Neural cell (in vitro differentiated cells): ENCODE results near the gene TPM2. TPM values are rescaled to one million over a fixed set of nuclear protein-coding genes. Genes with fewer than 3 reads are reported as not detected.

Experiments
- H2AFZ ChIP-seq: fragments of 200-600, 300-800 bp; sonication (generic), shearing (Covaris generic); 2 replicates; pipeline ENCODE4 v1.6.0; 2014; ENCODE audit warnings: low read depth, mild to moderate bottlenecking, antibody characterized with exemption, low read length, moderate library complexity
- H3F3A ChIP-seq: fragments of 200-600 bp; shearing (Covaris generic); 2 replicates; pipeline ENCODE4 v1.6.1; 2016; ENCODE audit warnings: mild to moderate bottlenecking, moderate library complexity, mixed read lengths, antibody characterized with exemption, low read length; ENCODE audit not compliant: insufficient read depth, poor library complexity, severe bottlenecking
- H3K27ac ChIP-seq: fragments of 200-600, 300-800 bp; sonication (generic), shearing (Covaris generic); 2 replicates; pipeline ENCODE4 v1.5.1; 2014; ENCODE audit warnings: mild to moderate bottlenecking, low read length, moderate library complexity
- H3K27me3 ChIP-seq: fragments of 300-800, 200-600 bp; sonication (generic), shearing (Covaris generic); 2 replicates; pipeline ENCODE4 v1.6.0; 2014; ENCODE audit warnings: mild to moderate bottlenecking, low read depth, low read length, moderate library complexity; ENCODE audit not compliant: insufficient read depth
- H3K36me3 ChIP-seq: fragments of 300-800, 200-600 bp; sonication (generic), shearing (Covaris generic); 2 replicates; pipeline ENCODE4 v1.5.1; 2014; ENCODE audit warnings: mild to moderate bottlenecking, antibody characterized with exemption, low read length, moderate library complexity; ENCODE audit not compliant: insufficient read depth
- H3K4me2 ChIP-seq: fragments of 300-800, 200-600 bp; sonication (generic), shearing (Covaris generic); 2 replicates; pipeline ENCODE4 v1.6.0; 2014; ENCODE audit warnings: mild to moderate bottlenecking, low read length
- H3K4me3 ChIP-seq: fragments of 300-800, 200-600 bp; sonication (generic), shearing (Covaris generic); 2 replicates; pipeline ENCODE4 v1.5.1; 2014; ENCODE audit warnings: mild to moderate bottlenecking, low read length, moderate library complexity
- H3K79me2 ChIP-seq: fragments of 200-600 bp; shearing (Covaris generic); replicated peaks from 2 replicates; pipeline ENCODE4 v1.6.0; 2014; ENCODE audit warnings: mild to moderate bottlenecking, low read length, moderate library complexity; ENCODE audit not compliant: insufficient read depth
- H3K9ac ChIP-seq: fragments of 300-800, 200-600 bp; sonication (generic), shearing (Covaris generic); 2 replicates; pipeline ENCODE4 v1.6.1; 2016; ENCODE audit warnings: mild to moderate bottlenecking, low read length, mixed read lengths
- H3K9me2 ChIP-seq: fragments of 200-600 bp; shearing (Covaris generic); 2 replicates; pipeline ENCODE4 v1.6.1; 2016; ENCODE audit warnings: mild to moderate bottlenecking, low read length, mixed read lengths; ENCODE audit not compliant: insufficient read depth
- H3K9me3 ChIP-seq: fragments of 200-600, 300-800 bp; sonication (generic), shearing (Covaris generic); 2 replicates; pipeline ENCODE4 v1.6.1; 2016; ENCODE audit warnings: mild to moderate bottlenecking, mixed run types, low read length, moderate library complexity, mixed read lengths
- H4K20me1 ChIP-seq: fragments of 200-600 bp; shearing (Covaris generic); 2 replicates; pipeline ENCODE4 v1.6.1; 2016; ENCODE audit warnings: mild to moderate bottlenecking, mixed run types; ENCODE audit not compliant: insufficient read depth
- CTCF ChIP-seq: fragments of 450-650 bp; IDR thresholded peaks from 2 replicates; pipeline ENCODE4 v1.5.1; 2014; ENCODE audit warnings: antibody characterized with exemption, mild to moderate bottlenecking, moderate library complexity; ENCODE audit not compliant: poor library complexity, severe bottlenecking
- EP300 ChIP-seq: fragments of 450-650 bp; conservative IDR thresholded peaks from 2 replicates; pipeline ENCODE4 v1.6.1; 2014; ENCODE audit warnings: antibody characterized with exemption, mild to moderate bottlenecking, moderate library complexity; ENCODE audit not compliant: poor library complexity, severe bottlenecking
- EZH2 ChIP-seq: fragments of 200-600, 300-800 bp; shearing (Covaris generic), sonication (generic); IDR thresholded peaks from 2 replicates; pipeline ENCODE4 v1.6.1; 2014; ENCODE audit warnings: antibody characterized with exemption, low read length, borderline replicate concordance, mild to moderate bottlenecking; ENCODE audit not compliant: insufficient read depth, poor library complexity, severe bottlenecking
- MXI1 ChIP-seq: fragments of 450-650 bp; conservative IDR thresholded peaks from 2 replicates; pipeline ENCODE4 v1.6.1; 2014; ENCODE audit warnings: antibody characterized with exemption, mild to moderate bottlenecking; ENCODE audit not compliant: poor library complexity, severe bottlenecking
- POLR2AphosphoS5 ChIP-seq: IDR thresholded peaks from 2 replicates; pipeline ENCODE4 v1.6.1; 2012
- RAD21 ChIP-seq: fragments of 450-650 bp; conservative IDR thresholded peaks from 2 replicates; pipeline ENCODE4 v1.6.1; 2014; ENCODE audit warnings: antibody characterized with exemption, mild to moderate bottlenecking, moderate library complexity
- REST ChIP-seq: IDR thresholded peaks from 2 replicates; pipeline ENCODE4 v1.6.1; 2012; ENCODE audit warnings: borderline replicate concordance
- TAF1 ChIP-seq: IDR thresholded peaks from 2 replicates; pipeline ENCODE4 v1.6.1; 2012; ENCODE audit warnings: low read depth
- polyA plus RNA-seq: library from polyadenylated mRNA; depleted of rRNA; stranded (reverse); fragments of >200 nt; gene quantifications from 2 replicates; pipeline ENCODE4 v1.2.3, GENCODE V29; 2014

Gene TPM2
- polyA plus RNA-seq, 1 donor from 2014 or later = not detected

GRCh38 chr9:35673132-35674024 lies 16.3 kb downstream of the TPM2 start, which contains the start of gene CA9:
TSS of gene CA9 (plus strand) at chr9:35673928. CDS start at chr9:35673960, 32 bp downstream.
- no peaks in the 10 kb centered on the region for H3F3A ChIP-seq
- no peak within 1 kb of the TSS for H3K4me3 ChIP-seq
- H4K20me1 ChIP-seq = no peaks in the 10 kb centered on the region
- no peaks in the 10 kb centered on the region for H3K36me3 ChIP-seq
- H3K9me3 ChIP-seq = no peaks in the 10 kb centered on the region
- TF ChIP-seq EZH2 (no peak), CTCF (no peak), POLR2AphosphoS5 (no peak), REST (no peak), EP300 (no peak), TAF1 (no peak), RAD21 (no peak), MXI1 (no peak)
- no peaks in the 10 kb centered on the region for H3K79me2 ChIP-seq
- H3K9me2 ChIP-seq = no peaks in the 10 kb centered on the region
- no peak within 1 kb of the TSS for H2AFZ ChIP-seq
- H3K27ac ChIP-seq = no peak within 1 kb of the TSS
- no peaks in the 10 kb centered on the region for H3K27me3 ChIP-seq
- no peak within 1 kb of the TSS for H3K9ac ChIP-seq
- H3K4me2 ChIP-seq = no peak within 1 kb of the TSS

GRCh38 chr9:35669331-35670145 lies 20.2 kb downstream of the TPM2 start:
- Histone ChIP-seq H3K79me2 (no peaks in the 10 kb centered on the region), H3F3A (no peaks in the 10 kb centered on the region), H4K20me1 (no peaks in the 10 kb centered on the region), H3K4me3 (no peak overlapping the region), H3K4me2 (no peak overlapping the region), H3K27ac (no peak overlapping the region), H3K9ac (no peak overlapping the region), H3K9me3 (no peaks in the 10 kb centered on the region), H3K9me2 (no peaks in the 10 kb centered on the region), H3K36me3 (no peaks in the 10 kb centered on the region), H3K27me3 (no peaks in the 10 kb centered on the region), H2AFZ (no peak overlapping the region)
- TF ChIP-seq RAD21 (no peak), CTCF (no peak)
